ENCODE data around the gene STPG4. TPM values are rescaled to one million over a fixed set of nuclear protein-coding genes. Genes with fewer than 3 reads are reported as not detected.

STPG4 gene, protein sequence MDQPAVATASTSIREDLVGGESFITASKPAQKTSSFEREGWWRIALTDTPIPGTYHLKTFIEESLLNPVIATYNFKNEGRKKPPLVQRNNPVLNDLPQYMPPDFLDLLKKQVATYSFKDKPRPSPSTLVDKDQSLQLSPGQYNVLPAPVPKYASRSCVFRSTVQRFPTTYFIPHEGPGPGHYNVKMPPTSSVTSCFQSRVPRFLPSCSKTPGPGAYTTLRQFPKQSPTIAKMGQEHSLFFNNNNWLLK
- total RNA-seq, result 1 to 10 TPM in 1 of 4 donors, under 1 TPM in 2, not detected in 1; 0.46 to 1.2 (median 0.63) TPM

GRCh38 chr2:47155091-47155876 is at the start of gene STPG4:
Gene STPG4 (minus strand): TSS chr2:47155308. CDS start chr2:47155251, 57 bp downstream.
- ATAC-seq (ENCODE audit: low FRiP score) (no peak), DNase-seq (ENCODE audit: low spot score) (no peak)
- TF ChIP-seq, protein P1, sequence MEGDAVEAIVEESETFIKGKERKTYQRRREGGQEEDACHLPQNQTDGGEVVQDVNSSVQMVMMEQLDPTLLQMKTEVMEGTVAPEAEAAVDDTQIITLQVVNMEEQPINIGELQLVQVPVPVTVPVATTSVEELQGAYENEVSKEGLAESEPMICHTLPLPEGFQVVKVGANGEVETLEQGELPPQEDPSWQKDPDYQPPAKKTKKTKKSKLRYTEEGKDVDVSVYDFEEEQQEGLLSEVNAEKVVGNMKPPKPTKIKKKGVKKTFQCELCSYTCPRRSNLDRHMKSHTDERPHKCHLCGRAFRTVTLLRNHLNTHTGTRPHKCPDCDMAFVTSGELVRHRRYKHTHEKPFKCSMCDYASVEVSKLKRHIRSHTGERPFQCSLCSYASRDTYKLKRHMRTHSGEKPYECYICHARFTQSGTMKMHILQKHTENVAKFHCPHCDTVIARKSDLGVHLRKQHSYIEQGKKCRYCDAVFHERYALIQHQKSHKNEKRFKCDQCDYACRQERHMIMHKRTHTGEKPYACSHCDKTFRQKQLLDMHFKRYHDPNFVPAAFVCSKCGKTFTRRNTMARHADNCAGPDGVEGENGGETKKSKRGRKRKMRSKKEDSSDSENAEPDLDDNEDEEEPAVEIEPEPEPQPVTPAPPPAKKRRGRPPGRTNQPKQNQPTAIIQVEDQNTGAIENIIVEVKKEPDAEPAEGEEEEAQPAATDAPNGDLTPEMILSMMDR (IDR thresholded peaks at IDR 0.05), result no peak

DNA sequence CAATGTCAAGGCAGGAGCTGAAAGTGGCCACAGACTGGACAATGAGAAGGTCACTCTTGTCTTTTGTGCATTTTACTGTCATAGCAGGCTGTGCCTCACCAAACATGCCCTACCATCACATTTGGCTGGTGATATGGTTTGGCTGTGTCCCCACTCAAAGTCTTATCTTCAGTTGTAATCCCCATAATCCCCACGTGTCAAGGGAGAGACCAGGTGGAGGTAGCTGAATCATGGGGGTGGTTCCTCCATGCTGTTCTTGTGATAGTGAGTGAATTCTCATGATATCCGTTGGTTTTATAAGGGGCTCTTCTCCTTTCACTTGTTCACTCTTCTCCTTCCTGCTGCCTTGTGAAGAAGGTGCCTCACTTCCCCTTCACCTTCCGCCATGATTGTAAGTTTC is 49.6 kb upstream of the STPG4 start:
- TF ChIP-seq, protein P1 (IDR thresholded peaks at IDR 0.05), result no peak
- no peak for ATAC-seq (ENCODE audit: low FRiP score)
- no peak for DNase-seq (ENCODE audit: low spot score)

- no peak for DNase-seq (ENCODE audit: low spot score)
- ATAC-seq (ENCODE audit: low FRiP score), result no peak
- TF ChIP-seq, protein P1 (IDR thresholded peaks at IDR 0.05), result no peak
These were observed 48.9 kb upstream of the STPG4 start for GRCh38 chr2:47203995-47204394.

DNA sequence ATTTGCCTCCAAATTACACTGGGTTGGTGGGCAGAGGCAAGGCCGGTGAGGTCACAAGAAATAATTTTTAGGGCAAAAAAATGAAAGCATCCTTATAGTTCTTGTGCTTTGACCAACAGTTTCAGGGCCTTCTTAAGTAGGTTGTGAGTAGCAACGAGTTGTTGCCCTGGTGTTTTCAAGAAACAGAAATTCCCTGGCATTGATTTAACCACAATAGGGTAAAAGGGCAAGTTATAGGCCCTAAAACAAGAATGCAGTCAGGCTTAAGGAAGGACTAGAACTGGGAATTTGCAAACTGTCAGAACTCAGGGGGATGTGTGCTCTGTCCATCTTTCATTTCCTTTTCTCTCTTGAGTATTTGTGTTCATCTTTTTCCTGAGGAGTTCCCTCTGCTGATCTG is 46.1 kb upstream of the STPG4 start:
- TF ChIP-seq, protein P1 (IDR thresholded peaks at IDR 0.05), result no peak
- DNase-seq (ENCODE audit: low spot score) (no peak), ATAC-seq (ENCODE audit: low FRiP score) (no peak)

- no peak for ATAC-seq (ENCODE audit: low FRiP score)
- TF ChIP-seq, protein P1 (IDR thresholded peaks at IDR 0.05), result no peak
- no peak for DNase-seq (ENCODE audit: low spot score)
These were observed 43.9 kb upstream of the STPG4 start for GRCh38 chr2:47198985-47199451.

DNA sequence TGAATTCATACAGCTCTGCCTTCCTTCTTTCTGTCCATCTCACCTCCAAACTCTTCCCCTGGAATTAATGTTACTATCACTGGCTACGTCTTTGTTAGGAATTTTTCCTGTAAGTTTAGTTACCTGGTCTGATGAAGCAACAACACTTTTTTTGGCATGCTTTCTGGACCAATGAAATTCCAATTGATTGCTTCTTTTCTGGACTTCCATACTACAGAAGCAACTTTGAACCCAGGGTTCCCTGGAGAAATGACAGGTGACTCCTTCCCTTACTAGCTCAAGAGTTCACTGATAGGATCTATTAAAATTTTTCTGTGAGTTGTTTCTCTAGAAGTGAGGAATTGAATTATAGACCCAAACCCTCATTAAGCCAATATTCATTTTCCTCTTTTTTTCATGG is 41.4 kb upstream of the STPG4 start:
- ATAC-seq (ENCODE audit: low FRiP score) (no peak), DNase-seq (ENCODE audit: low spot score) (no peak)
- TF ChIP-seq, protein P1 (IDR thresholded peaks at IDR 0.05), result no peak

Data from omental fat pad (tissue), 4 donors.